Measurements from ENCODE around the gene ABCD1. TPM values are rescaled to one million over a fixed set of nuclear protein-coding genes. Genes with fewer than 3 reads are reported as not detected.

Gene ABCD1
- total RNA-seq, 4 donors from 2014 or later, result 14.4 to 38.8 (median 22.0) TPM

- Histone ChIP-seq H3K4me1 (peaks cover 0 to 62% (median 32%) of the 10 kb centered on the region in 3 donors), H3K27ac (peak overlapping the region; percentile 80 to 91 (median 87)), H3K27me3 (no peaks in the 10 kb centered on the region), H3K36me3 (peaks cover 0 to 22% of the 10 kb centered on the region in 2 donors), H3K4me3 (peak overlapping the region; percentile 76 to 81), H3K9me3 (no peaks in the 10 kb centered on the region)
- no CpG with 5 or more reads among the region's 55 CpGs for WGBS, 2 donors (ENCODE audit: low coverage in 1 of 2)
- no peak for ATAC-seq
- TF ChIP-seq POLR2A (IDR thresholded peaks at IDR 0.05) (no peak), EP300 (IDR thresholded peaks at IDR 0.05) (no peak), CTCF (IDR thresholded peaks at IDR 0.05) (no peak), POLR2AphosphoS5 (IDR thresholded peaks at IDR 0.05) (no peak)
These were observed 579 bp downstream of the ABCD1 start for GRCh38 chrX:153725039-153725831.

GRCh38 chrX:153725832-153726285, 1.2 kb downstream of the ABCD1 start:
- Histone ChIP-seq H3K36me3 (peaks cover 0 to 19% of the 10 kb centered on the region in 2 donors), H3K9me3 (no peaks in the 10 kb centered on the region), H3K4me3 (peak overlapping the region in 1 of 2 donors; percentile 76), H3K4me1 (peaks cover 0 to 62% (median 32%) of the 10 kb centered on the region in 3 donors), H3K27ac (peak overlapping the region; percentile 70 to 91 (median 87)), H3K27me3 (no peaks in the 10 kb centered on the region)
- TF ChIP-seq POLR2A (IDR thresholded peaks at IDR 0.05), result no peak
- no peak for TF ChIP-seq POLR2AphosphoS5 (IDR thresholded peaks at IDR 0.05)
- TF ChIP-seq CTCF (IDR thresholded peaks at IDR 0.05), result no peak
- TF ChIP-seq EP300 (IDR thresholded peaks at IDR 0.05), result no peak
- no peak for ATAC-seq
- WGBS, 2 donors (ENCODE audit: low coverage in 1 of 2), result no CpG with 5 or more reads among the region's 35 CpGs

- H3K4me3 ChIP-seq, result peak overlapping the region in 1 of 2 donors; percentile 76
- ATAC-seq, result peak; percentile 8
- H3K27ac ChIP-seq, result peak overlapping the region; percentile 70 to 91 (median 87)
- TF ChIP-seq POLR2A (IDR thresholded peaks at IDR 0.05), result peak in 1 of 2 donors; percentile 26
- TF ChIP-seq CTCF (IDR thresholded peaks at IDR 0.05), result no peak
- no CpG with 5 or more reads among the region's 35 CpGs for WGBS, 2 donors (ENCODE audit: low coverage in 1 of 2)
- peaks cover 0 to 62% (median 32%) of the 10 kb centered on the region in 3 donors for H3K4me1 ChIP-seq
- peaks cover 0 to 16% of the 10 kb centered on the region in 2 donors for H3K36me3 ChIP-seq
- no peaks in the 10 kb centered on the region for H3K9me3 ChIP-seq
- no peaks in the 10 kb centered on the region for H3K27me3 ChIP-seq
These were observed 1.8 kb downstream of the ABCD1 start for GRCh38 chrX:153726286-153727122.

GRCh38 chrX:153727123-153727931, 2.7 kb downstream of the ABCD1 start:
- Histone ChIP-seq H3K27me3 (no peaks in the 10 kb centered on the region), H3K4me3 (peak overlapping the region in 1 of 2 donors; percentile 76), H3K27ac (peak overlapping the region; percentile 24 to 91 (median 87)), H3K9me3 (no peaks in the 10 kb centered on the region), H3K36me3 (peaks cover 0 to 21% of the 10 kb centered on the region in 2 donors), H3K4me1 (peaks cover 0 to 58% (median 30%) of the 10 kb centered on the region in 3 donors)
- peak; percentile 27 for TF ChIP-seq POLR2AphosphoS5 (IDR thresholded peaks at IDR 0.05)
- TF ChIP-seq CTCF (IDR thresholded peaks at IDR 0.05), result no peak
- peak; percentile 23 for ATAC-seq
- 40% methylated on average over 1 of the region's 23 CpGs; no CpG with 5 or more reads in 1 of the 2 donors for WGBS, 2 donors (ENCODE audit: low coverage in 1 of 2)

All from gastroesophageal sphincter (tissue), 4 donors.